Heart left ventricle (tissue), 16 donors: ENCODE measurements around the gene ARHGAP12. TPM values are rescaled to one million over a fixed set of nuclear protein-coding genes. Genes with fewer than 3 reads are reported as not detected.

ENCODE experiments used
- ATAC-seq, 4 donors: fragments of 200-7000 bp; cut with Tn5 transposase; one replicate each; pipeline ENCODE4 v1.9.1; 2020 to 2022; ENCODE audit warnings: moderate library complexity in 4 of 4, mild to moderate bottlenecking in 3 of 4, moderate number of reproducible peaks in 1 of 4
- DNase-seq, 5 donors: peaks; one replicate each; pipeline ENCODE4 v3.0.0-alpha.2; 2020
- H3K27ac ChIP-seq, 12 donors: fragments of 200-600 bp; sonication (generic) in 4 of 12; one replicate each; pipeline versions ENCODE4 v1.5.0 to v1.8.0; 2016 to 2022; ENCODE audit warnings: mild to moderate bottlenecking in 2 of 12
- H3K27me3 ChIP-seq, 9 donors: fragments of 200-600 bp; sonication (generic) in 2 of 9; one replicate each; pipeline versions ENCODE4 v1.5.1 to v1.8.0; 2016 to 2022; ENCODE audit warnings: mild to moderate bottlenecking in 3 of 9
- H3K36me3 ChIP-seq, 9 donors: fragments of 200-600 bp; sonication (generic) in 2 of 9; one replicate each; pipeline versions ENCODE4 v1.5.0 to v1.8.0; 2018 to 2022; ENCODE audit warnings: mild to moderate bottlenecking in 2 of 9
- H3K4me1 ChIP-seq, 12 donors: fragments of 200-600 bp; sonication (generic) in 4 of 12; one replicate each; pipeline versions ENCODE4 v1.5.0 to v1.8.0; 2016 to 2022; ENCODE audit warnings: mild to moderate bottlenecking in 3 of 12
- H3K4me3 ChIP-seq, 12 donors: fragments of 200-600 bp; sonication (generic) in 4 of 12; one replicate each; pipeline versions ENCODE4 v1.5.0 to v1.8.0; 2017 to 2022; ENCODE audit warnings: mild to moderate bottlenecking in 9 of 12, moderate library complexity in 4 of 12
- H3K9me3 ChIP-seq, 12 donors: fragments of 200-600 bp; sonication (generic) in 4 of 12; one replicate each; pipeline versions ENCODE4 v1.5.0 to v1.8.0; 2016 to 2022; ENCODE audit warnings: mild to moderate bottlenecking in 1 of 12
- CTCF ChIP-seq, 12 donors: fragments of 200-600 bp; sonication (generic) in 4 of 12; IDR thresholded peaks; one replicate each; pipeline versions ENCODE4 v1.5.0 to v1.8.0; 2018 to 2022; ENCODE audit warnings: antibody characterized with exemption in 12 of 12, mild to moderate bottlenecking in 5 of 12
- POLR2A ChIP-seq, 2 donors: fragments of 450-650 bp; IDR thresholded peaks; one replicate each; pipeline ENCODE4 v1.6.1; 2017; ENCODE audit warnings: antibody characterized with exemption in 2 of 2, mild to moderate bottlenecking in 2 of 2, moderate library complexity in 2 of 2
- WGBS, 4 donors: extraction: QIAGEN DNeasy Blood & Tissue Kit in 2 of 4; methylation state at CpG; one replicate each; pipeline versions ENCODE4 v1.1.5 to v1.1.7; 2013 to 2018; 5-methylcytosine and 5-hydroxymethylcytosine counted together
- intact Hi-C, 10 donors: fragments of 100-400 bp; cut with DNase I; formaldehyde crosslinking; loops; one replicate each; pipeline versions ENCODE4 v1.11.1 to v1.14.2; 2022
- polyA plus RNA-seq, 2 donors: library from polyadenylated mRNA; stranded (reverse); fragments of 200-250 nt; gene quantifications; one replicate each; pipeline ENCODE4 v1.2.3, GENCODE V29; 2013
- total RNA-seq, 9 donors: library from RNA; depleted of rRNA in 2 of 9; stranded (reverse); fragments of >200 nt in 2 of 9; fragmentation: NEBNext Ultra II Directional in 3 of 9; extraction: Animal tissue kit (Norgen Biotek cat#: 25700) in 3 of 9; gene quantifications; one replicate each; pipeline versions ENCODE4 v1.1.0 to v1.2.4, GENCODE V29; 2016 to 2023
- donor health status: ischemic (EF 13 %, LVEDD 7.1; RV severe dilation, severe dysfunction).
- donor health status: healthy with polysubstance abuse.
- donor health status: DM: no; HTN: yes; CAD: no.
- donor health status: DM: no; HTN: no; CAD: no.
- donor health status: ischemic (EF 25% LVEDD 6.9; RV normal size, moderate dysfunction).
- donor health status: ischemic (EF 25% LVEDD 5.7; RV mildly dilated, moderate dysfunction).
- donor health status: healthy.
- donor health status: DM: yes; HTN: yes; CAD: no.
- donor health status: ischemic (EF 35%, LVEDD 5.7; RV mildly dilated, moderate dysfunction).
- donor health status: nonischemic (EF 11% LVEDD 7.7; RV severe dilation, severe dysfunction).
- donor health status: DM: yes; HTN: yes; CAD: no.
- donor health status: PGD.
- donor health status: ischemic (EF 29% LVEDD 5.4; RV normal size, mild dysfunction).
- donor health status: nonischemic (EF 23%, LVEDD 6.1; RV moderate dilation, normal function).

ARHGAP12 gene
- total and polyA plus RNA-seq, 11 donors: 11.5 to 27.6 (median 20.1) TPM

- TF ChIP-seq CTCF (IDR thresholded peaks at IDR 0.05) (no peak), POLR2A (IDR thresholded peaks at IDR 0.05) (no peak)
- H3K36me3 ChIP-seq: peaks cover 0 to 11% (median 0%) of the 10 kb centered on the region in 9 donors
- 68 to 81% (median 70%) methylated on average over 7 of the region's 7 CpGs for WGBS, 4 donors
- no peaks in the 10 kb centered on the region for H3K9me3 ChIP-seq
- peaks cover 0 to 15% (median 1%) of the 10 kb centered on the region in 12 donors for H3K4me1 ChIP-seq
- ATAC-seq (no peak), DNase-seq (no peak)
- peak overlapping the region in 2 of 12 donors; percentile 11 to 23 for H3K4me3 ChIP-seq
- peak overlapping the region in 9 of 12 donors; percentile 8 to 83 (median 29) for H3K27ac ChIP-seq
- intact Hi-C loops: loop anchor here in 8 of 10 donors (5.0 to 10.0 kb wide), 8 partner anchors 92 to 1080 kb away; no protein-coding TSS in a partner anchor
- H3K27me3 ChIP-seq: no peaks in the 10 kb centered on the region
Measured at GRCh38 chr10:31804352-31804810, 124.2 kb downstream of the ARHGAP12 start.

GRCh38 chr10:31803606-31804351 is 124.9 kb downstream of the ARHGAP12 start:
- no peak for DNase-seq
- peaks cover 0 to 15% (median 1%) of the 10 kb centered on the region in 12 donors for H3K4me1 ChIP-seq
- 49 to 71% (median 54%) methylated on average over 8 of the region's 8 CpGs for WGBS, 4 donors
- no peaks in the 10 kb centered on the region for H3K9me3 ChIP-seq
- H3K36me3 ChIP-seq: peaks cover 0 to 8% (median 0%) of the 10 kb centered on the region in 9 donors
- H3K27me3 ChIP-seq: no peaks in the 10 kb centered on the region
- H3K4me3 ChIP-seq: peak overlapping the region in 2 of 12 donors; percentile 11 to 23
- peak overlapping the region in 7 of 12 donors; percentile 8 to 83 (median 35) for H3K27ac ChIP-seq
- intact Hi-C loops: loop anchor here in 8 of 10 donors (5.0 to 10.0 kb wide), 8 partner anchors 91 to 1079 kb away; no protein-coding TSS in a partner anchor
- ATAC-seq: peak in 1 of 4 donors; percentile 48
- TF ChIP-seq POLR2A (IDR thresholded peaks at IDR 0.05): no peak
- TF ChIP-seq CTCF (IDR thresholded peaks at IDR 0.05): no peak

GRCh38 chr10:31799181-31799580 is 129.4 kb downstream of the ARHGAP12 start:
- Histone ChIP-seq H3K4me1 (peaks cover 0 to 12% (median 0%) of the 10 kb centered on the region in 12 donors), H3K27ac (no peak overlapping the region), H3K36me3 (no peaks in the 10 kb centered on the region), H3K9me3 (no peaks in the 10 kb centered on the region), H3K27me3 (no peaks in the 10 kb centered on the region), H3K4me3 (no peak overlapping the region)
- intact Hi-C loops: no loop called here
- 95 to 100% (median 96%) methylated on average over 2 of the region's 2 CpGs for WGBS, 4 donors
- ATAC-seq (no peak), DNase-seq (no peak)
- TF ChIP-seq POLR2A (IDR thresholded peaks at IDR 0.05) (no peak), CTCF (IDR thresholded peaks at IDR 0.05) (no peak)

- ATAC-seq: no peak
- H3K27me3 ChIP-seq: no peaks in the 10 kb centered on the region
- no peak overlapping the region for H3K4me3 ChIP-seq
- intact Hi-C loops: no loop called here
- H3K36me3 ChIP-seq: no peaks in the 10 kb centered on the region
- TF ChIP-seq CTCF (IDR thresholded peaks at IDR 0.05): no peak
- no peak for TF ChIP-seq POLR2A (IDR thresholded peaks at IDR 0.05)
- H3K27ac ChIP-seq: no peak overlapping the region
- no peaks in the 10 kb centered on the region for H3K4me1 ChIP-seq
- WGBS, 4 donors: 96 to 99% (median 99%) methylated on average over 1 of the region's 1 CpG
- DNase-seq: no peak
- H3K9me3 ChIP-seq: peaks cover 0 to 6% (median 0%) of the 10 kb centered on the region in 12 donors
Measured at GRCh38 chr10:31792745-31793144, 135.9 kb downstream of the ARHGAP12 start.
